Stimulated activated CD4-positive, alpha-beta T cell treated with anti-CD3 and anti-CD28 coated beads, TNF-alpha, amount 100 ng/mL, for 24 hours (primary cell): ENCODE measurements around the gene ACP5.
"Not testable (repeated sequence)": the region's sequence is repeated elsewhere in the genome, so short reads cannot be mapped to it uniquely, and the experiment has no call there.

Source experiments
- DNase-seq, 3 experiments: peaks; one replicate each; pipeline ENCODE4 v3.0.0-alpha.2; 2020; ENCODE audit warnings: low read depth in 3 of 3

Gene ACP5

GRCh38 chr19:11577451-11578257, at the start of gene ACP5:
Gene ACP5 (minus strand): TSS chr19:11577645. CDS start chr19:11577317, 328 bp downstream.
- DNase-seq, result no peak

GRCh38 chr19:11626252-11626651, 48.8 kb upstream of the ACP5 start:
- DNase-seq, result no peak

- no peak for DNase-seq
These were observed 46.6 kb upstream of the ACP5 start for GRCh38 chr19:11624069-11624463.

GRCh38 chr19:11622401-11622800, 45.0 kb upstream of the ACP5 start:
- not testable (repeated sequence) for DNase-seq

- DNase-seq, result no peak
These were observed 43.1 kb upstream of the ACP5 start for GRCh38 chr19:11620553-11620952.

GRCh38 chr19:11617180-11618062, 40.0 kb upstream of the ACP5 start:
- DNase-seq, result no peak

GRCh38 chr19:11612816-11613511, 35.5 kb upstream of the ACP5 start:
- DNase-seq, result no peak

- no peak for DNase-seq
These were observed 34.3 kb upstream of the ACP5 start for GRCh38 chr19:11611730-11612129.

GRCh38 chr19:11606484-11606883, 29.0 kb upstream of the ACP5 start:
- no peak for DNase-seq

- DNase-seq, result not testable (repeated sequence)
These were observed 22.3 kb upstream of the ACP5 start for GRCh38 chr19:11599704-11600103.

GRCh38 chr19:11598746-11599145, 21.3 kb upstream of the ACP5 start:
- DNase-seq, result no peak

- DNase-seq, result no peak
These were observed 20.6 kb upstream of the ACP5 start for GRCh38 chr19:11598103-11598483.

- DNase-seq, result peak; percentile 93 to 98 (median 98)
These were observed 20.0 kb upstream of the ACP5 start, which contains the start of gene ZNF627 for GRCh38 chr19:11597202-11598102. Gene ZNF627 (plus strand): TSS chr19:11597483. CDS start chr19:11597628, 145 bp downstream.

- no peak for DNase-seq
These were observed 18.7 kb upstream of the ACP5 start for GRCh38 chr19:11596156-11596555.

- no peak for DNase-seq
These were observed 16.6 kb upstream of the ACP5 start for GRCh38 chr19:11594084-11594483.

GRCh38 chr19:11587975-11588631, 10.7 kb upstream of the ACP5 start:
- no peak for DNase-seq

GRCh38 chr19:11587302-11587974, 10.0 kb upstream of the ACP5 start:
- DNase-seq, result peak; percentile 58 to 78 (median 60)

- DNase-seq, result no peak
These were observed 8.9 kb upstream of the ACP5 start for GRCh38 chr19:11586331-11586730.

GRCh38 chr19:11581740-11582139, 4.3 kb upstream of the ACP5 start:
- peak; percentile 16 to 52 (median 23) for DNase-seq

- DNase-seq, result no peak
These were observed 2.7 kb upstream of the ACP5 start for GRCh38 chr19:11580116-11580515.
